Activated CD4-positive, alpha-beta T cell treated with anti-CD3 and anti-CD28 coated beads, Interleukin-2, amount 50 U/mL, for 1 hour (primary cell): ENCODE data around the gene ASXL3.

Source experiments
- DNase-seq: peaks from one replicate; pipeline ENCODE4 v3.0.0-alpha.2; 2020

Gene ASXL3

GRCh38 chr18:33665187-33665586 is 87.2 kb downstream of the ASXL3 start:
- no peak for DNase-seq

GRCh38 chr18:33665641-33666040 is 87.6 kb downstream of the ASXL3 start:
- DNase-seq = no peak

DNA sequence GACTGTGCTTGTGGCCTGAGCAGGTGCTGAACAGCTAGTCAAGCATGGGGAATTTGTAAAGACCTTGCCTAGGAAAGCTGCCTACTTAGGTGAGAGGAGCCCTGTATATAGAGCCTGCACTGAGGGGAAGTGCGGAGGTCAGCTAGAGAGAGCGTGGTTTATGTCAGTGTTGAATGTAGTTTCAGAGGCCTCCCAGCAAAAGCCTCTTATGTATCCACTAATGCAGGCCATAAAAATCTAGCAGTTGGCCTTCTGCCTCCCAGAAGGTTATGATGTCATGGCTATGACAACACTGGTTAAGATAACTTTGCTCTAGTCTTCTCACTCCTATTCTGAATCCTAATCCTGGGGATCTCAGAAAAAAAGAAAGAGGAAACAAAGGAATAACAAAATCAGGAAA is 88.9 kb downstream of the ASXL3 start:
- DNase-seq = no peak

GRCh38 chr18:33669589-33669988 is 91.6 kb downstream of the ASXL3 start:
- no peak for DNase-seq

- DNase-seq = no peak
Observed at GRCh38 chr18:33670029-33670428, 92.0 kb downstream of the ASXL3 start.

DNA sequence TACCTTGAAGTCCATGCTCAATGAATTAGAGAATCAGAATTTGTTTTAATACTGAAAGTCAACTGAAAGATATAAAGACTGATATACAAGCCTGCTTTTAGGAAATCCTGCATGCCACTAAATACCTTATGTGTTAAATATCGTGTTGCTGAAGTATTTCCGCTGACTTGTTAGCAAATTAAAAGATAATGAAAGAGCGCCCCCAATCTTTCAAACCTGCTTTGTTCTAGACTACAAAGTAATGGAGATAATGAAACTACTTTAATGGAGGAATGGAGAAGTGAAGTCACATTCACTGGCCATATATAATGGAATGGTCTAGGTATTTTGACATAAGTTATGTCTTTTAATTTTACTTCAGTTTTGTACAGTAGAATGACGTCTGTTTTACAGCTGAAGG is 95.7 kb downstream of the ASXL3 start:
- DNase-seq = no peak

- no peak for DNase-seq
Observed at GRCh38 chr18:33676593-33676992, 98.6 kb downstream of the ASXL3 start.

- DNase-seq = no peak
Observed at GRCh38 chr18:33677891-33678290, 99.9 kb downstream of the ASXL3 start.

DNA sequence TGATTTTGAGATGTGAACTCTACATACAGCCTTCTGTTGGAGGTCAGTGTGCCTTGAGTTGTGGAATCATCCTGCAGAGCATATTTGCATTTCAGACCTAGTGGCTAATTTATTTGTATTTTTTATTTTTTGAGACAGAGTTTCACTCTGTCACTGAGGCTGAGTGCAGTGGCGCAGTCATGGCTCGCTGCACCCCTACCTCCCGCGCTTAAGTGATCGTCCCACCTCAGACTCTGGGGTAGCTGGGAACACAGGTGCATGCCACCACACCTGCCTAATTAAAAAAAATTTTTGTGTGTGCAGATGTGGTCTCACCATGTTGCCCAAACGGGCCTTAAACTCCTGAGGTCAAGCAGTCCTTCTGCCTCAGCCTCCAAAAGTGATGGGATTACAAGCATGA is 104.4 kb downstream of the ASXL3 start:
- DNase-seq = no peak

DNA sequence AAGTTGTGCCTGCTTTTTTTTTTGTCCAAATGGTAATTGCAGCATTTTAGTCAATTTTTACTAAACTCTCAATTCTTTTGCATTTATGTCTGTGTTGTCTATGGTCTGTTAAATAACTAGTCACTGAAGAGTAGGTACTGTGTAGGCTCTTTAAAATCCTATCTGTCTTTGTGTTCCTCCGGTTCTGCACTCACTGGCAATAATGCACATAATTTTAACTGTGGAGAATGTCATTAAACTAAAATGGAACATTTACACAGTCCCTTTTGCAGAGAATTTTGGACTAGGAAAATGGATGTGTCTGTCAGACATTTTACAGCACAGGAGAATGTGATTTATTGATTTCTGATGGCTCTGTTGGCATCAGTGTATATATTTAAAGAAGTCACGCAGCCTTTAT is 116.6 kb downstream of the ASXL3 start:
- no peak for DNase-seq

DNA sequence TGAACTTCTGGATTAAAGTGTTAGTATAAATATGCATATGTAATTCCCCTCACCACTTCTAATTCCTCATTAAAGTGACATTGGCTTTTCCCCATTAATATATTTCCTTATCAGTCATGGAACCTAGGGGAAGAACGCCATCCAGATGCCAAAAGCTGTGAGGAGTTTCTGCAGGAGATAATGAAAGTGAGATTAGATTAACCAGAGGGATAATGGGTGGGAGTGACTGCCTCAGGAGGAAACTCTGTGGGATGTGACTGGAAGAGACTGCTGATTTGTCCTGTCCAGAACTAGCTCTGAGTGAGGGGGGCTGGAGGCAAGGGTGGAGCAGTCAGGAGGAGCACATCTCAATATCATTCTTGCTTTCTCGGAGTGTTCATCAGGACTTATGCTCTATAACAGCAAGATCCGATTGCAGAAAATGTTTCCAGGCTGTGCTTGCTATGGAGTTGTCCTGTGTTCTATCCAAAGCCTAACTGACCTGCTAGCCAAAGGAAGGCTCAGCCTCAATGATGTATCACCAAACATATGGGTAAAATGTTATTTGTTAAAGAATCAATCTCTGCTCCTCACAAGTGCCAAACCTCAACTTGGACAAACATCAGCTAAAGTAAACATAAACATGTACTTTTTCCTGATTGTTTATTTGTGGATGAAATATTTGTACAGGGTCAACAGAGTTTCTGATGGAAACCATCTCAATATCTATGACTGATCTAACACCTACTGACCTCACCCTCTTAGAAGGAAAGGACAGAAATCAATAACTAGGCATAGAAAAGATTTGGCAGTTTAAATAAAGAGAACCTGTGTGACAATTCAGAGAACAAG is 118.5 kb downstream of the ASXL3 start:
- no peak for DNase-seq

DNA sequence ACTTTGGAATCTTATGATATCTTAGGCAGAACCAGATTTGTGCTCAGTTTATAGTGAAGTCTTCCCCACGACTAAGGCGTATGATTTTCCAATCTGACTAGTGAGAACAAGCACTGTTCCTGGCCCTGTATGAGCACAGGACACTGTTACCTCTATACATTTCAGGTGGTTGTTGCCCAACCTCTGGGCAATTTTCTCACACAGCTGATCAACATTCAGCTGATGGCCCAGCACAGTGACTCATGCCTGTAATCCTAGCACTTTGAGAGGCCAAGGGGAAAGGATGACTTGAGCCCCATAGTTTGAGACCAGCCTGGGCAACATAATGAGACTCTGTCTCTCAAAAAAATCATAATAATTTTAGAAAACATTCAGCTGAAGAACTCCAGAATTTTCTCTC is 119.5 kb downstream of the ASXL3 start:
- no peak for DNase-seq

- DNase-seq = no peak
Observed at GRCh38 chr18:33699372-33699771, 121.4 kb downstream of the ASXL3 start.

DNA sequence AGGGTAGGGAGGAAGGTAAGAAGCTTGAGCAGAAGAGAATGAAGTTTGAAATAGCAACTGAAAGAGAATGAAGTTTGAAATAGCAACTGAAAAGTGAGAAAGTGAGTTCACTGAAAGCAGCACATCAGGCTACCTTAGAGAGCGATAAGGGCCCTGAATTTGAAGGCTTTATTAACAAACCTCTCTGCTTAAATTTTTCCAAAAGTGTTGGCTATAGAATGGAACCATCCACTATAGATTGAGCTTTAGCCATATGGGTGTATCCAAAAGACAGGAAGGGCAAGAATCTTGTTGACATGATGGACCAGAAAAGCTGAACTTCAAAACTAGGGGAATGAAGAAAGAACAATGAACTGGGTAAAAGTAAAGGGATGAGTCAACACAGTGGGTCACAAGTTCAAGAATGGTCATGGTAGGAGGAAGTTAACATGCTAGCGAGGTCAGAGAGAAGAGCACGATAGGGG is 122.5 kb downstream of the ASXL3 start:
- no peak for DNase-seq

GRCh38 chr18:33702625-33703024 is 124.6 kb downstream of the ASXL3 start:
- no peak for DNase-seq

GRCh38 chr18:33706391-33706790 is 128.4 kb downstream of the ASXL3 start:
- no peak for DNase-seq

DNA sequence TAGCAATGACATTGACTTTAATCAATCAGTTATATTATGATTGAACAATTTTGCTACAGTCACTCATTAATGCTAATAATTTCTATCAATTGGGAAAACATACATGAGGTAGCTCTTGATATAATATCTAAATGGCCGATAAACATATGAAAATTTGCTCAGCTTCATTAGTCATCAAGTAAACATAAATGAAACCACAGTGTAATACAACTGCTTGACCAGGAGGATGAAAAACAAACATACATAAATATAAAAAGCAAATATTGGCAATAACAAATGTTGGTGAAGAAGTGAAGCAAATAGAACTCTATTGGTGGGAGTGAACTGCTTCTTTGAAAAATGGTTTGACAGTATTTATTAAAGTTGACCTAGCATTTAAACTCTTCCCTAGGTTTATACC is 130.9 kb downstream of the ASXL3 start:
- DNase-seq = no peak

GRCh38 chr18:33710269-33710668 is 132.2 kb downstream of the ASXL3 start:
- no peak for DNase-seq

DNA sequence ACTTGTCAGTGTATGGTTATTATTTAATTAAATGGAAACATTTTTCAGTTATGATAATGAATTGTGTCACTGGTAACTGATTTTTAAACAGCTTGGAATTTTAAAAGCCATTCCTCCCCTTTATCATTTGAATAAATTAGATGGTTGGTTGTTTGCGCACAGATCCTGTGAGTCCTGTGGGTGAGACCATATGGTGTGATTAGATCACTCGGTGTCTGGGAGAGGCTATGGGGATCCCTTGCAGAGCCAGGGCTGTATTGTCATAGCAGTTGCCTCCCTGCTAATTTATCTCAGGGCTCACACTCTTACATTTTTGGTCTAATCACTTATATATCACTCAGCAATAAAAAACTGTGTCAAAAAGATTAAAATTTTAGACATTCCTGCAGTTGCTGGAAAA is 133.5 kb downstream of the ASXL3 start:
- DNase-seq = no peak

GRCh38 chr18:33712719-33713118 is 134.7 kb downstream of the ASXL3 start:
- DNase-seq = no peak

DNA sequence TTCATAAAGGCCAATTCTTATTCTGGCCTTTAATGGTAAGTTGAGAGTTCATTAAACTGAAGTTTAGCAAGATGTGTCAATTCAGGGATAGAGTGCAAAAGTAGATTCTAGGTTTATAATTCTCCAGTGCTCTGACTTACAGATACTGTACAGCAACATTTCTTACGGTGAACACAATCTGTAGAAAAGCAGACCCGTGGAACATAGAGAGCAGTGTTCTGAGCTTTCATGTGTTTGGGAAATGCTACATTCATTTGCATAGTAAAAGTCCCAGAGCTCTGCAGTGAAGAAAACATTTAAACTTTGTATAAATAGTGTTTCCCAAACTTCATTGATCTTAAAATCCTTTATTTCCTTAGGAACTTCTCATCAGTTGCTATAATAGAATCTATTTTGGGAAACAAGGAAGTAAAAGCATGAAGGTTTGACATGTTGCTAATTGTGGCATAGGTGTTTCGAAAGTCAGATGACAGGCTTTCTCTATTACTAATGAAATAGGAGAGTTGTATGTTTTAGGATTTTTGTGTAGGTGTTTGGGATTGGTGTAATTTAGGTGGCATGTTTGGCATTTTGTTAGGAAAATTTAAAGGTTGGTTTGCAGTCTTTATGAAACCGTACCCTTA is 138.2 kb downstream of the ASXL3 start:
- no peak for DNase-seq

DNA sequence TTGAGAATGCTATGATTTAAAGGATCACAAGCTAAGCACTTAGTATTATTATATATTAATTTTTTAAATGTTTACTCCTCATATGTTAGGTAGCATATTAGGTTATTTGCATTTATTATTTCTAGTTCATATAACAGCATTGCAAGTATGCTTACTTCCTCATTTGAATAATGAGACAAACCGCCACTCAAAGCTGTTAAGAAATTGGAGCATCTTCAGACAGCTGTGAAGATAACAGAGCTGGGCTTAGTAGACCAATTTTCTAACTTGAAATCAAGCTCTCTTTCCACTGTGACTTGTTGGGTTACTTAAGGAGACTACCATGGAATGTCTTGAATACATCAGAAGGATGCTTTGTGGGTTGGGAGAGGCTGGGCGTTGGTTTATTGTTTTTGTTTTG is 139.3 kb downstream of the ASXL3 start:
- DNase-seq = no peak

DNA sequence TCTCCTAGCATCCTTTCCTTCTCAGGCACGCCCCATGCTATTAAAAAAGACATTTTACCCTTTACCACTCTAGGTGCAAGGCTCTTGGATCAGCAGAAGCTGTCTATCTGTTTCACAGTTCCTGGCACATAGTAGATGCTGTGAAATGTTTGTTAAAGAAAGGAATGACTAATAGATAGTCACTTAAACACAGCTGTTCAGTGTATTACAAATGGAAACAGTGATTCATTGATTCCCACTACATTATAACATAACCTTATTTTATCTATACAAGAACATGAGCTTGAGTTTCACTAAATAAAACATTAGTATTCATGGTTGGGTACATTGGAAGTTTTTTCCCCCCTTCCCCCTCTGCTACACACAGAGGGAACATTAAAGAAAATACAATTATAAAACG is 142.1 kb downstream of the ASXL3 start:
- DNase-seq = no peak

DNA sequence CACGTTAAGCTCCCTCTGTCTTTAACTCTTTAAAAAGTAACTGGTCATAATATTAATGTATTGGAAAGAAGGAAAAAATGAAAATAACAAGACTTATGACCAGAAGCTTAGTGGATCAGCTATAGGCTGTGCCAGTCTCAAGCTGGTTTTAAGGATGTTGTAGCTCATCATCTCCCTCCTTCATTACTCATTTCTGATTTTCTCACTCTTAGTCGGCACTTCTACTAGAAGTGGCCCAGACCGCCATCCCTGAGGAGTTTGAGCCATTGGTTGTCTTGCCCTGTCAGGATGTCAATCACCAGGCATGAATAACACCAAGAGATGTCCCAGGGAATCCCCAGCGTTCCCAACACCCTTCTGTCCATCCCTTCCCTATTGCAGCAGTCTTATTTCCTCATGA is 151.5 kb downstream of the ASXL3 start:
- DNase-seq = no peak

- no peak for DNase-seq
Observed at GRCh38 chr18:33733376-33733775, 155.4 kb downstream of the ASXL3 start.
